Bronchus fibroblast of lung (primary cell): ENCODE results near the gene BCL6. TPM values are rescaled to one million over a fixed set of nuclear protein-coding genes. Genes with fewer than 3 reads are reported as not detected.

Source experiments
- total RNA-seq: library from RNA; depleted of rRNA; stranded (reverse); fragments of >200 nt; gene quantifications from 2 replicates; pipeline ENCODE4 v1.2.3, GENCODE V29; 2015

BCL6 gene
- total RNA-seq, result 12.1 and 14.6 TPM in 2 replicates

GRCh38 chr3:187745201-187746058 is at the start of gene BCL6:
Gene BCL6 (minus strand): TSS chr3:187745468. CDS start chr3:187733693, 11,775 bp downstream.

GRCh38 chr3:187702507-187703033 is 42.7 kb downstream of the BCL6 start, which contains the start of gene RTP2:
Gene RTP2 (minus strand): TSS chr3:187702557. CDS start chr3:187702128, 429 bp downstream.

Other genes starting within 250 kb of the BCL6 start
- not detected in 2 replicates for gene SST, start 75.1 kb downstream of the BCL6 start, total RNA-seq
- not detected in 2 replicates for gene RTP2, start 42.9 kb downstream of the BCL6 start, total RNA-seq